HepG2 (cell line): ENCODE measurements around the gene ISOC2. TPM values are rescaled to one million over a fixed set of nuclear protein-coding genes. Genes with fewer than 3 reads are reported as not detected.
A peak's percentile ranks its signal among the peaks of the same experiment; 100 is the strongest.

ENCODE experiments used
- ATAC-seq: fragments of 200-7000 bp; cut with Tn5 transposase; 3 replicates; pipeline ENCODE4 v1.9.1; 2020; ENCODE audit warnings: mild to moderate bottlenecking, moderate library complexity
- BruUV-seq: library from RNA; stranded (reverse); fragments of 400-500 nt; replicated peaks from 2 replicates; lab custom pipeline; 2021; lab: Mats Ljungman, UMichigan
- CTCF ChIA-PET: fragments of 300-600 bp; formaldehyde crosslinking; extraction: SDS; loops from one replicate; lab custom pipeline; 2021; ENCODE audit warnings: low total read pairs, inconsistent platforms, low intra/inter-chr PET ratio; lab: Yijun Ruan, JAX
- POLR2A ChIA-PET: fragments of 350-600 bp; sonication (Branson Sonifier 250); formaldehyde crosslinking; loops from one replicate; lab custom pipeline; 2020; ENCODE audit warnings: antibody characterized with exemption, inconsistent platforms; lab: Yijun Ruan, JAX
- DNase-seq: peaks from one replicate; pipeline ENCODE4 v3.0.0-alpha.2; 2015; ENCODE audit warnings: low spot score
- FAIRE-seq: peaks from 3 replicates; lab custom pipeline; 2011; peaks lifted over from hg19 to GRCh38; lab: Jason Lieb, UNC
- H2AFZ ChIP-seq: one replicate; pipeline ENCODE4 v1.6.1; 2011; ENCODE audit warnings: low read length, inconsistent platforms
- H3K27ac ChIP-seq: fragments of 300-600 bp; 3 replicates; pipeline ENCODE4 v1.8.0; 2011; ENCODE audit warnings: mixed run types, mild to moderate bottlenecking, mixed read lengths, low read length, inconsistent platforms; ENCODE audit not compliant: insufficient read depth; ENCODE audit errors: extremely low read length
- H3K27me3 ChIP-seq, 2 experiments: fragments of 200-600 bp in 1 of 2; 2 replicates in 1 of 2; 3 replicates in 1 of 2; pipeline versions ENCODE4 v1.6.0 to v1.8.0; 2011; ENCODE audit warnings: low read length in 2 of 2, mild to moderate bottlenecking in 2 of 2, moderate library complexity in 2 of 2, inconsistent platforms in 1 of 2; ENCODE audit not compliant: insufficient read depth in 2 of 2, control insufficient read depth in 1 of 2
- H3K36me3 ChIP-seq, 2 experiments: fragments of 200-600 bp in 1 of 2; replicated peaks in 1 of 2; 2 replicates in 1 of 2; 3 replicates in 1 of 2; pipeline versions ENCODE4 v1.5.1 to v1.8.0; 2011; ENCODE audit warnings: low read length in 2 of 2, inconsistent platforms in 1 of 2; ENCODE audit not compliant: insufficient read depth in 2 of 2, control insufficient read depth in 1 of 2
- H3K4me1 ChIP-seq: 2 replicates; pipeline ENCODE4 v1.5.1; 2012; ENCODE audit warnings: low read length, inconsistent platforms; ENCODE audit not compliant: insufficient read depth
- H3K4me2 ChIP-seq: 2 replicates; pipeline ENCODE4 v1.6.0; 2011; ENCODE audit warnings: low read depth, low read length, inconsistent platforms
- H3K4me3 ChIP-seq, 3 experiments: fragments of 200-600 bp in 1 of 3; sonication (generic), shearing (Covaris generic) in 1 of 3; replicated peaks in 1 of 3; 2 replicates each; pipeline ENCODE4 v1.5.1; 2011 to 2016; ENCODE audit warnings: low read length in 3 of 3, inconsistent platforms in 2 of 3, low read depth in 2 of 3, mild to moderate bottlenecking in 2 of 3, control low read depth in 1 of 3, mixed read lengths in 1 of 3; ENCODE audit not compliant: insufficient read depth in 1 of 3
- H3K79me2 ChIP-seq: one replicate; pipeline ENCODE4 v1.6.1; 2011; ENCODE audit warnings: low read length, inconsistent platforms; ENCODE audit not compliant: insufficient read depth
- H3K9ac ChIP-seq: 2 replicates; pipeline ENCODE4 v1.6.0; 2011; ENCODE audit warnings: mild to moderate bottlenecking, low read depth, low read length, inconsistent platforms; ENCODE audit not compliant: insufficient read depth
- H3K9me3 ChIP-seq: 2 replicates; pipeline ENCODE4 v1.5.1; 2012; ENCODE audit warnings: mild to moderate bottlenecking, low read length
- H4K20me1 ChIP-seq: 2 replicates; pipeline ENCODE4 v1.6.0; 2011; ENCODE audit warnings: inconsistent platforms, mild to moderate bottlenecking, low read length, moderate library complexity; ENCODE audit not compliant: insufficient read depth
- CTCF ChIP-seq: sonication (generic); formaldehyde crosslinking; IDR thresholded peaks from 2 replicates; pipeline ENCODE4 v1.5.0; 2020; ENCODE audit warnings: mild to moderate bottlenecking, missing genetic modification reagents, moderate library complexity
- EZH2 ChIP-seq: conservative IDR thresholded peaks from 2 replicates; pipeline ENCODE4 v1.6.1; 2012; ENCODE audit warnings: mild to moderate bottlenecking, low read depth, low read length, moderate library complexity
- KLF6 ChIP-seq: IDR thresholded peaks from 2 replicates; pipeline ENCODE4 v1.8.0; 2016; ENCODE audit warnings: missing biosample characterization, missing genetic modification reagents
- MED13 ChIP-seq: sonication (generic); formaldehyde crosslinking; IDR thresholded peaks from 2 replicates; pipeline ENCODE4 v1.5.0; 2020; ENCODE audit warnings: missing genetic modification reagents
- MXI1 ChIP-seq: IDR thresholded peaks from 3 replicates; pipeline ENCODE4 v1.6.1; 2012; ENCODE audit warnings: low read depth, low read length, inconsistent platforms, borderline replicate concordance
- NFE2L2 ChIP-seq: fragments of 150-350 bp; IDR thresholded peaks from 2 replicates; pipeline ENCODE4 v1.6.1; 2014; ENCODE audit warnings: low read length
- SIX1 ChIP-seq: sonication (generic); formaldehyde crosslinking; IDR thresholded peaks from 2 replicates; pipeline ENCODE4 v1.4.0; 2020; ENCODE audit warnings: missing genetic modification reagents, borderline replicate concordance
- SNAPC2 ChIP-seq: sonication (generic); formaldehyde crosslinking; IDR thresholded peaks from 2 replicates; pipeline ENCODE4 v1.8.1; 2022; ENCODE audit warnings: mild to moderate bottlenecking, missing genetic modification reagents
- SOX13 ChIP-seq, 3 experiments: fragments of 450-650 bp in 1 of 3; sonication (generic) in 1 of 3; formaldehyde crosslinking in 1 of 3; IDR thresholded peaks in 2 of 3; conservative IDR thresholded peaks in 1 of 3; 2 replicates each; pipeline versions ENCODE4 v1.5.0 to v1.6.1; 2016 to 2020; ENCODE audit warnings: antibody characterized with exemption in 1 of 3, mild to moderate bottlenecking in 1 of 3, missing compliant biosample characterization in 1 of 3, missing genetic modification reagents in 1 of 3, moderate library complexity in 1 of 3
- SOX5 ChIP-seq: IDR thresholded peaks from 2 replicates; pipeline ENCODE4 v1.6.1; 2016; ENCODE audit warnings: borderline replicate concordance
- YEATS2 ChIP-seq: sonication (generic); formaldehyde crosslinking; IDR thresholded peaks from 2 replicates; pipeline ENCODE4 v1.4.0; 2020; ENCODE audit warnings: missing genetic modification reagents, borderline replicate concordance
- ZBTB2 ChIP-seq: sonication (generic); formaldehyde crosslinking; IDR thresholded peaks from 2 replicates; pipeline ENCODE4 v1.8.0; 2022; ENCODE audit warnings: low read depth, missing genetic modification reagents
- ZMYM3 ChIP-seq: sonication (generic); formaldehyde crosslinking; IDR thresholded peaks from 2 replicates; pipeline ENCODE4 v1.5.1; 2020; ENCODE audit warnings: mild to moderate bottlenecking, missing genetic modification reagents
- ZNF577 ChIP-seq: sonication (generic); formaldehyde crosslinking; IDR thresholded peaks from 2 replicates; pipeline ENCODE4 v1.4.0; 2020; ENCODE audit warnings: mild to moderate bottlenecking, low read depth, missing genetic modification reagents, borderline replicate concordance
- ZNF580 ChIP-seq: IDR thresholded peaks from 2 replicates; pipeline ENCODE4 v1.6.1; 2016; ENCODE audit warnings: low read depth, borderline replicate concordance
- ZNF737 ChIP-seq: sonication (generic); formaldehyde crosslinking; IDR thresholded peaks from 2 replicates; pipeline ENCODE4 v1.5.0; 2020; ENCODE audit warnings: missing genetic modification reagents, mild to moderate bottlenecking, borderline replicate concordance
- ZNF792 ChIP-seq: IDR thresholded peaks from 2 replicates; pipeline ENCODE4 v1.6.1; 2016
- ZSCAN12 ChIP-seq: sonication (generic); formaldehyde crosslinking; IDR thresholded peaks from 2 replicates; pipeline ENCODE4 v1.9.0; 2021; ENCODE audit warnings: mild to moderate bottlenecking, missing genetic modification reagents
- ZSCAN30 ChIP-seq: sonication (generic); formaldehyde crosslinking; IDR thresholded peaks from 2 replicates; pipeline ENCODE4 v1.5.0; 2020; ENCODE audit warnings: mild to moderate bottlenecking, missing genetic modification reagents
- WGBS: methylation state at CpG from one replicate; pipeline ENCODE4 v1.1.6; 2017; ENCODE audit warnings: low lambda C conversion rate; 5-methylcytosine and 5-hydroxymethylcytosine counted together
- in situ Hi-C: cut with HindIII; loops from 2 replicates; pipeline ENCODE4 v1.10.0; 2017; ENCODE audit warnings: low pct_unique_long_range_greater_than_20kb; ENCODE audit not compliant: extremely low pct_ligation_motif_present
- intact Hi-C: fragments of 100-400 bp; cut with micrococcal nuclease; formaldehyde crosslinking; loops from one replicate; pipeline ENCODE4 v1.10.0; 2022; ENCODE audit not compliant: unreplicated experiment
- polyA plus RNA-seq, 8 experiments: library from polyadenylated mRNA; depleted of rRNA in 3 of 8; stranded (reverse) in 7 of 8; unstranded in 1 of 8; fragments of >200 nt; fragmentation: Illumina TruSeq in 4 of 8; extraction: Trizol in 4 of 8; gene quantifications; 2 replicates each; pipeline versions ENCODE4 v1.2.1 to v1.2.3, GENCODE V29; 2011 to 2016; ENCODE audit warnings: low read depth in 4 of 8, missing spikeins in 1 of 8, mixed read lengths in 1 of 8; ENCODE audit not compliant: insufficient read depth in 1 of 8
- total RNA-seq, 5 experiments: library from RNA; depleted of rRNA; stranded (reverse); fragments of >200 nt; fragmentation: Illumina TruSeq; extraction: Trizol; gene quantifications; 2 replicates each; pipeline ENCODE4 v1.2.3, GENCODE V29; 2016; ENCODE audit warnings: low read depth in 1 of 5

ISOC2 gene
- total and polyA plus RNA-seq, 2 of the 13 experiments (the other 11 are each of a cell fraction or from before 2014, with no cell fraction given) = 76.8 to 105 TPM

GRCh38 chr19:55447421-55448174 is 13.8 kb downstream of the ISOC2 start:
- H3K9me3 ChIP-seq = no peaks in the 10 kb centered on the region
- H3K36me3 ChIP-seq = no peaks in the 10 kb centered on the region
- no peak overlapping the region for H3K27ac ChIP-seq
- H3K27me3 ChIP-seq = peaks cover 3 to 48% of the 10 kb centered on the region in 2 experiments; a peak in 4 of 5 replicates
- FAIRE-seq = no peak
- CTCF ChIA-PET = no interaction called here
- BruUV-seq = no TSS peak
- intact Hi-C loops (no loop called here), in situ Hi-C loops (no loop called here)
- no peak overlapping the region for H3K4me2 ChIP-seq
- POLR2A ChIA-PET = no interaction called here
- DNase-seq = no peak
- 29% methylated on average over 7 of the region's 16 CpGs for WGBS
- no peak overlapping the region for H2AFZ ChIP-seq
- no peaks in the 10 kb centered on the region for H3K79me2 ChIP-seq
- H4K20me1 ChIP-seq = no peaks in the 10 kb centered on the region
- no peak overlapping the region for H3K4me3 ChIP-seq
- H3K9ac ChIP-seq = no peak overlapping the region
- peak; percentile 68 for ATAC-seq
- no peaks in the 10 kb centered on the region for H3K4me1 ChIP-seq
- TF ChIP-seq MED13 (CRISPR knock-in tag) = no peak
- no peak for TF ChIP-seq ZNF737 (CRISPR knock-in tag)
- no peak for TF ChIP-seq SOX5 (CRISPR knock-in tag)
- TF ChIP-seq ZNF792 (CRISPR knock-in tag) = no peak
- TF ChIP-seq SIX1 (CRISPR knock-in tag) = no peak
- TF ChIP-seq ZSCAN12 (CRISPR knock-in tag) = no peak
- no peak for TF ChIP-seq SOX13 (IDR thresholded peaks at IDR 0.05)
- no peak for TF ChIP-seq SOX13 (CRISPR knock-in tag; conservative IDR thresholded peaks at IDR 0.05 in 1 of 2, IDR thresholded peaks at IDR 0.05 in 1 of 2)
- peak; percentile 32; the same call in 1 of the 3 replicates for TF ChIP-seq MXI1
- TF ChIP-seq ZBTB2 (CRISPR knock-in tag) = no peak
- TF ChIP-seq ZNF580 (CRISPR knock-in tag) = no peak
- TF ChIP-seq ZSCAN30 (CRISPR knock-in tag) = no peak
- TF ChIP-seq ZMYM3 (CRISPR knock-in tag) = peak; percentile 50; the same call in 1 of the 2 replicates
- no peak for TF ChIP-seq SNAPC2 (CRISPR knock-in tag)
- no peak for TF ChIP-seq ZNF577 (CRISPR knock-in tag)
- TF ChIP-seq YEATS2 (CRISPR knock-in tag) = no peak
- TF ChIP-seq EZH2 = no peak
- no peak for TF ChIP-seq KLF6
- 0 out of 2 replicates have a peak, but pooled peaks have one; percentile 20 for TF ChIP-seq CTCF (CRISPR knock-in tag)
- TF ChIP-seq NFE2L2 = no peak
